ENCODE data around the gene RPRM. TPM values are rescaled to one million over a fixed set of nuclear protein-coding genes. Genes with fewer than 3 reads are reported as not detected.

Gene RPRM
- total and polyA plus RNA-seq, 4 donors = 0.23 to 1.1 TPM; not detected in 2

DNA sequence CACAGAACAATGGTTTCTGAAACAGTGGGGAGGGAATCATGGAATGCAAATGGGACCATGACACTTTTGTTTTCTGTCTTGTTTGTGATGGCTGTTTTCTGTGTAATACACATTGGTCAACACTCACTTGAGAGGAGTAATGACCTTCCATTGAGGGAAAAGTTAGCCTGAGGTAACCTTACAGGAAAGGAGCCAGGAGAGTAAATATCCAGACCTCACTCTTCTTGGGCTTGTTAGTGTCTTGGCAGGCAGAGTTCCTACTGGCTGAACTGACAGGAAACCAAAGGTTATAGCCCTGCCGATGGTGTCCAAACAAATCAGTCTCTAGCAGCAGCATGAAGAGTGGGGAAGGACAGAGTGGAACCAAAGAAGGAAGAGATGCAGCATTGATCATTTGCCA lies 17.2 kb upstream of the RPRM start:
- Histone ChIP-seq H3K9me3 (ENCODE audit: control insufficient read depth, low read length) (peaks cover 1% of the 10 kb centered on the region), H3K27me3 (ENCODE audit: control insufficient read depth in 1 of 2, insufficient read depth in 2 of 2, low read length in 1 of 2) (no peaks in the 10 kb centered on the region), H3K4me3 (ENCODE audit: low read length in 2 of 2) (no peak overlapping the region), H3K4me1 (ENCODE audit: control insufficient read depth in 1 of 2, insufficient read depth in 2 of 2, low read length in 2 of 2) (no peaks in the 10 kb centered on the region), H3K27ac (ENCODE audit: low read depth in 1 of 2, low read length in 2 of 2) (no peak overlapping the region), H3K36me3 (ENCODE audit: control insufficient read depth in 1 of 2, insufficient read depth in 2 of 2, low read length in 1 of 2) (no peaks in the 10 kb centered on the region)
- intact Hi-C loops (cut with DNase I) = no loop called here
- WGBS, 2 donors = 2 to 5% methylated on average over 1 of the region's 1 CpG
- DNase-seq = no peak
- ATAC-seq (ENCODE audit: low FRiP score) = no peak

DNA sequence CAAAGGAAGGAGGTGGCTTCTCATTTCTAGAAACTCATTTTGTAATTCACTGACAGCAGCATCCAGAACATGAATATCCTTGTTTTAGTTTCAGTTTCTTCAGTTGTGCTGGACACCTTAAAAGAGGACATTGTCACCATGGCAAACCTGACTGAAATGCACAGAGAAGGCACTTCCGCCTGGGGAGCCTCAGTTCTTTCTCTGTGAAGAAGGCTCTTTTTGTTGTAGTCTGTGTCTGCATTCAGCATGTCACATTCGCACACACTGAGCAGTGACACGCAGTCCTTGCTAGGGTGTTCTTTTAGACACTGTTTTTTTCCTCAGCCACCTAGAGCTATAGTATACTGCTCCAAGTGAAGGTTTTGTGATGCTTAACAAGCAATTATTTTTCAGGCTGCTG lies 9.5 kb upstream of the RPRM start:
- H3K36me3 ChIP-seq (ENCODE audit: control insufficient read depth in 1 of 2, insufficient read depth in 2 of 2, low read length in 1 of 2) = no peaks in the 10 kb centered on the region
- intact Hi-C loops (cut with DNase I) = no loop called here
- no peak overlapping the region for H3K27ac ChIP-seq (ENCODE audit: low read depth in 1 of 2, low read length in 2 of 2)
- no peaks in the 10 kb centered on the region for H3K27me3 ChIP-seq (ENCODE audit: control insufficient read depth in 1 of 2, insufficient read depth in 2 of 2, low read length in 1 of 2)
- ATAC-seq (ENCODE audit: low FRiP score) (no peak), DNase-seq (no peak)
- 35 to 39% methylated on average over 3 of the region's 3 CpGs for WGBS, 2 donors
- no peaks in the 10 kb centered on the region for H3K4me1 ChIP-seq (ENCODE audit: control insufficient read depth in 1 of 2, insufficient read depth in 2 of 2, low read length in 2 of 2)
- H3K9me3 ChIP-seq (ENCODE audit: control insufficient read depth, low read length) = no peaks in the 10 kb centered on the region
- no peak overlapping the region for H3K4me3 ChIP-seq (ENCODE audit: low read length in 2 of 2)

DNA sequence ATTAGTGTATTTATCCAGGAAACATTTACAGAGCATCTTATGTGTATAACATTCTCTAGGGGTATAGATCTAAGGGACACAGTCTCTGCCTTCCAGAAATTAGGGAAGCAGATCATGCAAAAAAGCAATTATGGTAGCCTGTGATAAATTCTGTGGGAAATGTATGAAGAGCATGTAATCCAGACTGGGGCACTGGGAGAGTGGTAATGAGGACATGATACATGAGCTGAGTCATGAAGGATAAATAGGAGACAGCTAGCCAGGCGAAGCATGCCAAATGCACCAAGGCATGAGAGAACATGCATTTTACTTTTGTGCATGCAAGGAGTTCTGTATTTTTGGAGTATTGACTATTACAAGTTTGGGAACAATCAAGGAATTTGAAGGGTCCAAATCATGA lies 8.9 kb upstream of the RPRM start:
- Histone ChIP-seq H3K4me1 (ENCODE audit: control insufficient read depth in 1 of 2, insufficient read depth in 2 of 2, low read length in 2 of 2) (no peaks in the 10 kb centered on the region), H3K36me3 (ENCODE audit: control insufficient read depth in 1 of 2, insufficient read depth in 2 of 2, low read length in 1 of 2) (no peaks in the 10 kb centered on the region), H3K27me3 (ENCODE audit: control insufficient read depth in 1 of 2, insufficient read depth in 2 of 2, low read length in 1 of 2) (no peaks in the 10 kb centered on the region), H3K9me3 (ENCODE audit: control insufficient read depth, low read length) (no peaks in the 10 kb centered on the region), H3K4me3 (ENCODE audit: low read length in 2 of 2) (no peak overlapping the region), H3K27ac (ENCODE audit: low read depth in 1 of 2, low read length in 2 of 2) (no peak overlapping the region)
- ATAC-seq (ENCODE audit: low FRiP score) (no peak), DNase-seq (no peak)
- WGBS, 2 donors = 56 to 61% methylated on average over 1 of the region's 1 CpG
- intact Hi-C loops (cut with DNase I) = no loop called here

DNA sequence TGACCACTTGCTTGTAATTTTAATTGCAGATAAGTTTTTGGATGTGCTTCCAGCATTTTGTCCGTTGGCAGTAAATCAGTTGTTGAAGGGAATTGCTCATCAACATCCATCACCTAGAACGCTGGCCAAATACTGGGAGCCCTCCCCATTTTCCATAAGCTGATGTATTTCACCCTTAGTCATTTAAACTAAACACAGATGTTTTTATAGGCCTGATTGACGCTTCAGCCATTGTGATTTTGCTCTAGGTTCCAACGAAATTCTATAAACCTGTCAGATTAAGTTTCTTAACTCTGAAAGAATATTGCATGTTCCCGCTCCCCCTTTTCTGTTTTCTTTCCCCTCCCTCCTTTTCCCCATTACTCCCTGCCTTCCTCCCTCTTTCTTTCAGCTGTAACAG lies 1.0 kb upstream of the RPRM start:
- H3K9me3 ChIP-seq (ENCODE audit: control insufficient read depth, low read length) = no peaks in the 10 kb centered on the region
- H3K36me3 ChIP-seq (ENCODE audit: control insufficient read depth in 1 of 2, insufficient read depth in 2 of 2, low read length in 1 of 2) = no peaks in the 10 kb centered on the region
- 17 to 31% methylated on average over 5 of the region's 5 CpGs for WGBS, 2 donors
- H3K4me3 ChIP-seq (ENCODE audit: low read length in 2 of 2) = no peak overlapping the region
- H3K27ac ChIP-seq (ENCODE audit: low read depth in 1 of 2, low read length in 2 of 2) = no peak overlapping the region
- H3K27me3 ChIP-seq (ENCODE audit: control insufficient read depth in 1 of 2, insufficient read depth in 2 of 2, low read length in 1 of 2) = no peaks in the 10 kb centered on the region
- H3K4me1 ChIP-seq (ENCODE audit: control insufficient read depth in 1 of 2, insufficient read depth in 2 of 2, low read length in 2 of 2) = peaks cover 0 to 2% of the 10 kb centered on the region in 2 donors
- intact Hi-C loops (cut with DNase I) = loop anchor here in 1 of 2 donors (10.0 kb wide), 1 partner anchor 315 kb away; no protein-coding TSS in a partner anchor
- ATAC-seq (ENCODE audit: low FRiP score) (no peak), DNase-seq (no peak)

DNA sequence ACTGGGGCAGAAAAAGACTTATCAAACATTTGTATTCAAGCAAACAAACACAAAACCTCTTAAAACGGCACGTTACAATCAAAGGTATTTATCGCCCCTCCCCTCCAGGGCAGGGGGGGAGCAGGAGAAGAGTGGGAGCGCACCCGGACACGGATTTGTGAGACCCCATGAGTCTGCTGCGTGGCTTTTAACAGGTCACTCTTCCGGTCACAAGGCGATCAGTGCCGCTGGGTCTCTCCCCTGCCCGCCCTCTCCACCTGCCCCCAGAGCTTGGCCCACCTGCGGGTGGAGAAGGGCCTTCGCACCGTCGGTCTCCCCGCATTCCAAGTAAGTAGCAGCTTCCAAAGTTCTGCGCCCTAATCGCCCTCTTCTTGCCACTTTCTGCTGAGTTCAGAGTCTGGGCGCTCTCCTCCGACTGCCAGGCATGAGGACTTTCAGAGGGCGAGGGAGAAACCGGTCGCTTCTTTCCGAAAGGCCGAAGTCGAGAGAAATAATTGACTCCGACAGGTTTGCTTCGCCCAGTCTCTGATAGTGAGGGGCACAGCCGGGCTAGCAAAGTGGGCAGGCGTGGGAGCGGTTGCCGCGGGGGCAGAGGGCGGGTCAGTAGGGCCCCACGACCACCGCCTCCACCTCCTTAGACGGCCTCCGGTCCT lies 800 bp downstream of the RPRM start:
- DNase-seq (peak in 1 of 2 donors; percentile 24), ATAC-seq (ENCODE audit: low FRiP score) (peak; percentile 3)
- peaks cover 0 to 2% of the 10 kb centered on the region in 2 donors for H3K4me1 ChIP-seq (ENCODE audit: control insufficient read depth in 1 of 2, insufficient read depth in 2 of 2, low read length in 2 of 2)
- H3K9me3 ChIP-seq (ENCODE audit: control insufficient read depth, low read length) = no peaks in the 10 kb centered on the region
- 2 to 3% methylated on average over 37 to 38 of the region's 38 CpGs for WGBS, 2 donors
- no peak overlapping the region for H3K4me3 ChIP-seq (ENCODE audit: low read length in 2 of 2)
- H3K36me3 ChIP-seq (ENCODE audit: control insufficient read depth in 1 of 2, insufficient read depth in 2 of 2, low read length in 1 of 2) = no peaks in the 10 kb centered on the region
- intact Hi-C loops (cut with DNase I) = loop anchor here in 1 of 2 donors (10.0 kb wide), 1 partner anchor 313 kb away; no protein-coding TSS in a partner anchor
- H3K27me3 ChIP-seq (ENCODE audit: control insufficient read depth in 1 of 2, insufficient read depth in 2 of 2, low read length in 1 of 2) = no peaks in the 10 kb centered on the region
- no peak overlapping the region for H3K27ac ChIP-seq (ENCODE audit: low read depth in 1 of 2, low read length in 2 of 2)

DNA sequence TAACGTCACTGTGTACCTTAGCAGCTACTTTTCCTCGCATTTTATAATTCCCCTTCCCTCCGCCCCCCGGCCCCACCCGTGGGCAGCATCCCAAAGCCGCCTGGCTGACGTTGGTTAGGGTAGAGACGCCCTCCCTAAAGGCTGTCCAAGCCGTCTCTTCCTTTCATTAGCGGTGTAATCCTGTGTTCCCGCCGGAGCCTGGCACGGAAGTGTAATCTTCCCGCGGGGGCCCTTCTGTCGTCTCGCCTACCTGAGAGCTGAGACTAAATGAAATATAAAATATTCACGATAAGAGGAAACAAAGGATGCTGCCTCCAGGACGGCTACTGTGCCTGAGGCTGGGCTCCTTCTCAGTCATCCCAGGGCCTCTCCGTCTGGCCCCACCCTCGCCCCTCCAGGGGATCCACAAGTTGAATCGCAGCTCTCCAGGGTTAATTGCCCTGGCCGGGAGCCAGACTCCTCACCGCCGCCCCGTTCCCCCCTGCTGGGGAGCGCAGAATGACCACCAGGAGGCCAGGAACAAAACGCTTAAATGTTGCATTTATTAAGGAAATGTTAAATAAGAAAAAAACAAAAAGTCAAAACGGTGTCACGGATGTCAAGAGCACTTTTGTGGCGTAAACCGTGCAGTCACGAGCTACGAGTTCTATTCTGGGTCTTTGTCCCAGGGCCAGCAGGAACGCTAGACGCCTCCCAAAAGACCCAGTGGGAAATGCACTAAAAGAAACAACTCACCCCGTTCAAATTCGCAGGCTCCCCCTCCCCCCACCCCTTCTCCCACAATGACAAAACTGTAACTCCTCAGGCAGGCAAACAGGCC lies 1.5 kb downstream of the RPRM start:
- no peaks in the 10 kb centered on the region for H3K9me3 ChIP-seq (ENCODE audit: control insufficient read depth, low read length)
- no peak overlapping the region for H3K27ac ChIP-seq (ENCODE audit: low read depth in 1 of 2, low read length in 2 of 2)
- no peaks in the 10 kb centered on the region for H3K27me3 ChIP-seq (ENCODE audit: control insufficient read depth in 1 of 2, insufficient read depth in 2 of 2, low read length in 1 of 2)
- DNase-seq (peak in 1 of 2 donors; percentile 37), ATAC-seq (ENCODE audit: low FRiP score) (no peak)
- intact Hi-C loops (cut with DNase I) = loop anchor here in 1 of 2 donors (10.0 kb wide), 1 partner anchor 312 kb away; no protein-coding TSS in a partner anchor
- peaks cover 0 to 2% of the 10 kb centered on the region in 2 donors for H3K4me1 ChIP-seq (ENCODE audit: control insufficient read depth in 1 of 2, insufficient read depth in 2 of 2, low read length in 2 of 2)
- H3K36me3 ChIP-seq (ENCODE audit: control insufficient read depth in 1 of 2, insufficient read depth in 2 of 2, low read length in 1 of 2) = no peaks in the 10 kb centered on the region
- peak overlapping the region in 1 of 2 donors; percentile 3 for H3K4me3 ChIP-seq (ENCODE audit: low read length in 2 of 2)
- 1 to 2% methylated on average over 38 of the region's 38 CpGs for WGBS, 2 donors

DNA sequence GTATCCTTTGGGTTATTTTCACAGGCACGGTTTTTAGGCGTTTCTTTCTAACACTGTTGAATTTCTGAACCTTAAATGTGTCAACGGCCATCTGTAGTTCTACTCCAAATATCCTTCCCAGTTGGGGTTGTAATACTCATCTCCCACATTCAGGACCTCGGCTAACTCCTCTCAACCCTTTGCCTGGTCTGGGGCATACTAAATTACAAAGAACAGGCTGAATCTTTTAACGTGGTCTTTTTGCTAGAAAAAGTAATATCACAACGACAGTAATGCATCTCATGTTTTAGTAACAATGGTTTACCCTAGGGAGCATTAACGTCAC lies 2.1 kb downstream of the RPRM start:
- intact Hi-C loops (cut with DNase I) = loop anchor here in 1 of 2 donors (10.0 kb wide), 1 partner anchor 312 kb away; no protein-coding TSS in a partner anchor
- ATAC-seq (ENCODE audit: low FRiP score) (no peak), DNase-seq (no peak)
- Histone ChIP-seq H3K36me3 (ENCODE audit: control insufficient read depth in 1 of 2, insufficient read depth in 2 of 2, low read length in 1 of 2) (no peaks in the 10 kb centered on the region), H3K4me1 (ENCODE audit: control insufficient read depth in 1 of 2, insufficient read depth in 2 of 2, low read length in 2 of 2) (peaks cover 0 to 2% of the 10 kb centered on the region in 2 donors), H3K4me3 (ENCODE audit: low read length in 2 of 2) (no peak overlapping the region), H3K27ac (ENCODE audit: low read depth in 1 of 2, low read length in 2 of 2) (no peak overlapping the region), H3K9me3 (ENCODE audit: control insufficient read depth, low read length) (no peaks in the 10 kb centered on the region), H3K27me3 (ENCODE audit: control insufficient read depth in 1 of 2, insufficient read depth in 2 of 2, low read length in 1 of 2) (no peaks in the 10 kb centered on the region)
- 2 to 5% methylated on average over 7 of the region's 7 CpGs for WGBS, 2 donors

DNA sequence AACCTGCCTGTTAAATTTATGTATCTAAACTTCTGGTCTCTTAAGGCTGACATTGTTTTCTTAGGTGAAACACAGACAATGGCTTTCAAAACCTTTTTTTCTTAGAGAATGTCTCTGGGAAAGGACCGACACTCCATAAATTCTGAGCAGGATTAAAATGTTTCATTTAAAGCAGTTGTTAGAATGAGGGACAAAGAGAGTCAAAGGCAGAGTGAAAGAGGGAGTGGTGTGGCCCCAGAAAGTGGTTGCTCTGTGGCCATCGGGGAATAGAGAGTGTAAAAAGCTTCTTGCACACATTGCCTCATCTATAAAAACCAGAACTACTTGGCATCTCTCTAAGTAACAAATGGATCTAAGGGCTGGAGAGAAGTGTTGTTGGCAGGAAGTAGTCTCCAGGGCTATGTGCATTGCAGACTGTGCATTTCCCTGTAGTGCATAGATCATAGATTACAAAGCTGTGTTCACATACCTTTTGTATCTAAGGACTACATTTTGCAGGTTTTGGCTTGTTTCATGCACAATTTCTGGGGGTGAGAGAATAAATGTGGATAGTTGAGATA lies 3.6 kb downstream of the RPRM start:
- intact Hi-C loops (cut with DNase I) = loop anchor here in 1 of 2 donors (10.0 kb wide), 1 partner anchor 310 kb away; no protein-coding TSS in a partner anchor
- H3K9me3 ChIP-seq (ENCODE audit: control insufficient read depth, low read length) = no peaks in the 10 kb centered on the region
- H3K27ac ChIP-seq (ENCODE audit: low read depth in 1 of 2, low read length in 2 of 2) = no peak overlapping the region
- 52 to 58% methylated on average over 2 of the region's 2 CpGs for WGBS, 2 donors
- H3K4me3 ChIP-seq (ENCODE audit: low read length in 2 of 2) = no peak overlapping the region
- DNase-seq (no peak), ATAC-seq (ENCODE audit: low FRiP score) (no peak)
- no peaks in the 10 kb centered on the region for H3K36me3 ChIP-seq (ENCODE audit: control insufficient read depth in 1 of 2, insufficient read depth in 2 of 2, low read length in 1 of 2)
- no peaks in the 10 kb centered on the region for H3K27me3 ChIP-seq (ENCODE audit: control insufficient read depth in 1 of 2, insufficient read depth in 2 of 2, low read length in 1 of 2)
- H3K4me1 ChIP-seq (ENCODE audit: control insufficient read depth in 1 of 2, insufficient read depth in 2 of 2, low read length in 2 of 2) = peaks cover 0 to 2% of the 10 kb centered on the region in 2 donors

Data from aorta (tissue), 5 donors.